GM10266 (cell line): ENCODE data around the gene VCP.

Source experiments
- DNase-seq: peaks from one replicate; pipeline ENCODE4 v3.0.0; 2012; ENCODE audit errors: extremely low spot score
- CTCF ChIP-seq: IDR thresholded peaks from 2 replicates; pipeline ENCODE4 v1.5.1; 2012; ENCODE audit warnings: mild to moderate bottlenecking, low read depth; ENCODE audit not compliant: control insufficient read depth, insufficient read depth; ENCODE audit errors: missing control alignments

VCP gene

GRCh38 chr9:35106343-35106730, 33.9 kb upstream of the VCP start:
- DNase-seq: peak; percentile 5

DNA sequence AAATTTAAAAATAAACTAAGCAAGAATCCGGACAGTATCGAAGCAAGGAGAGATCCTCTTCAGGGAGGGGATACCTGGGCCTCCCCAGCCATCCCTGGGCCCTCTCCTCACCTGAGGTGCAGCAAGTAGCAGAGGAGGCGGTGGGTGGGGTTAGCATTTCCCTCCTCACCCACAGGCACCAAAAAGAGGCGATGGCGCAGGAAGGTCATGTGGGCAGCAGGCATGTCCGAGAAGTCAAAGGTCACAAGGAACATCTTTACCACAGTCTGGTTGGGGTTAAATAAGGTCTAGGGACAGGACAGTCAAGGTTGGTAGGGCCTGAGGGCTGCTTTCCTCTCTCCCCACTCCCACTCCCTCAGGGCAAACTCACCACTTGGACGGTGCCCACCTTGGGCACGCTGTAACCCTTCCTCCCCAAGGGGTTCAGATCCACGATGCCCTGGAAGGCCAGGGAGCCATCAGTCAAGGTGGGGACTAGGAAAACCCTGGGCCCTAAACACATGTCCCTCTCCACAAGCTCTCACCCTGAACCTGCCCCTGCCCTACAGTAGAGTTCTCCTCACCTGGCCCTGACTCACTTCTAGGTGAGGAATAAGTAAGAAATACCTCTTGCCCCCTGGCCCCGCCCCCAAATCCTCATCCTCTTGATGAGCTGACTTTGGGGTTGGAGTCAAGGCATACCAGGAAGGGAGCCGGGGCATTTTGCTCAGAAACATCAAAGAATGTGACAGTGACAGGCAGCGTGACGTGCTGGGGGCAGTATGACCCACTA, 33.3 kb upstream of the VCP start:
- DNase-seq: peak; percentile 3
- TF ChIP-seq CTCF: no peak

More at GRCh38 chr9:35106343-35106730, 33.9 kb upstream of the VCP start:
- no peak for TF ChIP-seq CTCF

GRCh38 chr9:35105126-35105525, 32.7 kb upstream of the VCP start:
- no peak for TF ChIP-seq CTCF
- DNase-seq: no peak

GRCh38 chr9:35104586-35104985, 32.2 kb upstream of the VCP start:
- no peak for TF ChIP-seq CTCF
- DNase-seq: peak; percentile 1

GRCh38 chr9:35103660-35104191, 31.3 kb upstream of the VCP start:
- TF ChIP-seq CTCF: no peak
- DNase-seq: no peak

- DNase-seq: peak; percentile 95
- TF ChIP-seq CTCF: no peak
Measured at GRCh38 chr9:35102769-35103659, 30.6 kb upstream of the VCP start, which contains the start of gene STOML2. STOML2 (minus strand) TSS chr9:35103131; CDS start chr9:35103094, 37 bp downstream.
